Breast epithelium (tissue), 3 donors: ENCODE measurements around the gene ARX.

Experiments used
- CTCF ChIP-seq, 3 donors: fragments of 450-650 bp; IDR thresholded peaks; one replicate each; pipeline ENCODE4 v1.5.1; 2016 to 2017; ENCODE audit warnings: antibody characterized with exemption in 3 of 3, mild to moderate bottlenecking in 3 of 3, moderate library complexity in 3 of 3
- POLR2A ChIP-seq: fragments of 450-650 bp; IDR thresholded peaks from one replicate; pipeline ENCODE4 v1.6.1; 2016; ENCODE audit warnings: antibody characterized with exemption, mild to moderate bottlenecking, moderate library complexity
- POLR2AphosphoS5 ChIP-seq, 3 donors: sonication (generic); formaldehyde crosslinking; IDR thresholded peaks; one replicate each; pipeline ENCODE4 v1.6.1; 2017; ENCODE audit warnings: antibody characterized with exemption in 3 of 3

GRCh38 chrX:24955372-24955930, 60.3 kb downstream of the ARX start:
- TF ChIP-seq POLR2AphosphoS5 (IDR thresholded peaks at IDR 0.05) (no peak), POLR2A (no peak), CTCF (IDR thresholded peaks at IDR 0.05) (no peak)
